Thoracic aorta (tissue), 2 donors: Measurements from ENCODE around the gene ATP11C. TPM values are rescaled to one million over a fixed set of nuclear protein-coding genes. Genes with fewer than 3 reads are reported as not detected.
"Not testable (repeated sequence)": the region's sequence is repeated elsewhere in the genome, so short reads cannot be mapped to it uniquely, and the experiment has no call there.

ENCODE experiments used
- ATAC-seq: fragments of 150-250 bp; one replicate; pipeline ENCODE4 v1.8.0; 2017; ENCODE audit warnings: low read depth; ENCODE audit not compliant: insufficient number of reproducible peaks, low FRiP score
- DNase-seq: peaks from one replicate; pipeline ENCODE4 v3.0.0-alpha.2; 2020; ENCODE audit warnings: low spot score
- H3K27ac ChIP-seq, 2 donors: fragments of 200-600 bp; sonication (generic); 1 replicate in 1 of 2; 2 replicates in 1 of 2; pipeline ENCODE4 v1.5.1; 2016; ENCODE audit warnings: mild to moderate bottlenecking in 2 of 2, moderate library complexity in 2 of 2
- H3K27me3 ChIP-seq: fragments of 200-600 bp; sonication (generic); replicated peaks from 2 replicates; pipeline ENCODE4 v1.6.0; 2016; ENCODE audit warnings: mild to moderate bottlenecking; ENCODE audit not compliant: insufficient read depth
- H3K36me3 ChIP-seq: fragments of 200-600 bp; sonication (generic); one replicate; pipeline ENCODE4 v1.5.1; 2016
- H3K4me1 ChIP-seq, 2 donors: fragments of 200-600 bp; sonication (generic); 1 replicate in 1 of 2; 2 replicates in 1 of 2; pipeline versions ENCODE4 v1.5.1 to v1.6.0; 2016; ENCODE audit warnings: low read depth in 2 of 2, mild to moderate bottlenecking in 1 of 2; ENCODE audit not compliant: control insufficient read depth in 1 of 2
- H3K4me3 ChIP-seq: fragments of 200-600 bp; sonication (generic); 2 replicates; pipeline ENCODE4 v1.5.1; 2016; ENCODE audit warnings: mild to moderate bottlenecking
- H3K9me3 ChIP-seq: fragments of 200-600 bp; sonication (generic); 2 replicates; pipeline ENCODE4 v1.5.1; 2016
- CTCF ChIP-seq: fragments of 200-600 bp; sonication (generic); IDR thresholded peaks from one replicate; pipeline ENCODE4 v1.5.1; 2019; ENCODE audit warnings: antibody characterized with exemption
- total RNA-seq, 2 donors: library from RNA; depleted of rRNA; stranded (reverse); fragments of >200 nt; gene quantifications; one replicate each; pipeline versions ENCODE4 v1.1.0 to v1.2.3, GENCODE V29; 2016

Gene ATP11C
- total RNA-seq, 2 donors from 2014 or later: 26.7 to 62.4 TPM

- no peak for TF ChIP-seq CTCF
Measured at GRCh38 chrX:139692908-139693307, 239.9 kb downstream of the ATP11C start.

GRCh38 chrX:139692506-139692849 is 240.4 kb downstream of the ATP11C start:
- no peak for TF ChIP-seq CTCF
- DNase-seq: no peak
- no peaks in the 10 kb centered on the region for H3K27me3 ChIP-seq
- no peak overlapping the region for H3K27ac ChIP-seq
- no peaks in the 10 kb centered on the region for H3K36me3 ChIP-seq
- H3K9me3 ChIP-seq: no peaks in the 10 kb centered on the region
- H3K4me3 ChIP-seq: peak overlapping the region; percentile 69
- no peaks in the 10 kb centered on the region for H3K4me1 ChIP-seq
- no peak for ATAC-seq

More at GRCh38 chrX:139692908-139693307, 239.9 kb downstream of the ATP11C start:
- Histone ChIP-seq H3K27me3 (no peaks in the 10 kb centered on the region), H3K9me3 (no peaks in the 10 kb centered on the region), H3K4me1 (no peaks in the 10 kb centered on the region), H3K36me3 (no peaks in the 10 kb centered on the region), H3K4me3 (peak overlapping the region; percentile 69), H3K27ac (no peak overlapping the region)
- DNase-seq: no peak
- no peak for ATAC-seq

DNA sequence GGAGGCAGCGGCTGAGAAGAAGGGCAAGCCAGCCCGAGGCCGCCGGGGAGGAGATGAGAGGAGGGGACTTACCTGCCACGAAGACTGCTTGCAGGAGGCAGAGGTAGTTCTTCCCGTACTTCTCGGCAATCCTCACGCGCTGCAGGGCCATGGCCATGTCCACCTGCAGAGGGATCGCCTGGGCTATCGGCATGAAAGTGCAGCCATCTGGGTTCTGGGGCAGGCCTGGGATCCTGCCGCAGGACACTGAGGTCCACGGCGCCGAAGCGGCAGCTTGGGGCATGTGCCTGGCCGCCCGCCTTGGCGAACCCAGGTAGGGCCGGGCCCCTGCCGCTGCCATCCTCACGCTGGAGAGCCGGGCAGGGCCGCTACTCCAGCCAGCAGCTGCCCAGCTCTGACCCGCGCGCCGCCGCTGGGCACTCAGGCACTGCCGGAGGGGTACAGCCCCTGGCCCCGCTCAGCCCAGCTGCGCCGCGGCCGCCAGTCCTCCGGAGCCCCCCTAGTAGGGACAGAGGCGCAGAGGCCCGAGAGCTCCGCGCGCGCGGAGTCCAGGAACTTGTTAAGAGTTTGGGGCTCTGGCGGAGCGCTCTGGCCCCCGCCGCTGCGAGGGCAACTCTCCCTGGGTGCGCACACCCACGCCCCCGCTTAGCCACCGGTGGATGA is 240.9 kb downstream of the ATP11C start:
- no peak for ATAC-seq
- Histone ChIP-seq H3K27me3 (no peaks in the 10 kb centered on the region), H3K36me3 (no peaks in the 10 kb centered on the region), H3K4me1 (no peaks in the 10 kb centered on the region), H3K4me3 (peak overlapping the region; percentile 69), H3K9me3 (no peaks in the 10 kb centered on the region), H3K27ac (no peak overlapping the region)
- no peak for DNase-seq
- TF ChIP-seq CTCF: no peak

DNA sequence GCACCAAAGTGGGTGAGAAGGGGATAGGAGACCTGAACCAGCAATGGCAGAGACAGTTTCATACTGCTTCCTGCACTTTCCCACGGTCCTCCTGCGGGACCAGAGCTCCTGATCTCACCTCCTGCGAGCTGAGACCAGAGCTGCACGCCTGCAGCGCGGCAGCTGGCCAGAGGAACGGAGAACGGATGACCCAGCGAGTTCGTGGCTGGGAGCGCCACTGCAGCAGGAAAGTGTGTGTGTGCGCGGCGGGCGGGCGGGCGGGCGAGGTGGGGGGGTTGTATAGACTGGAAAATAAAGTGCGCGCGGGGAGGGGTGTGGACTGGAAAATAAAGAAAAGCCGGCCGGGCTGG is 241.4 kb downstream of the ATP11C start:
- ATAC-seq: no peak
- H3K4me3 ChIP-seq: peak overlapping the region; percentile 69
- no peaks in the 10 kb centered on the region for H3K9me3 ChIP-seq
- no peaks in the 10 kb centered on the region for H3K27me3 ChIP-seq
- H3K4me1 ChIP-seq: no peaks in the 10 kb centered on the region
- no peak overlapping the region for H3K27ac ChIP-seq
- no peaks in the 10 kb centered on the region for H3K36me3 ChIP-seq
- TF ChIP-seq CTCF: no peak
- no peak for DNase-seq

DNA sequence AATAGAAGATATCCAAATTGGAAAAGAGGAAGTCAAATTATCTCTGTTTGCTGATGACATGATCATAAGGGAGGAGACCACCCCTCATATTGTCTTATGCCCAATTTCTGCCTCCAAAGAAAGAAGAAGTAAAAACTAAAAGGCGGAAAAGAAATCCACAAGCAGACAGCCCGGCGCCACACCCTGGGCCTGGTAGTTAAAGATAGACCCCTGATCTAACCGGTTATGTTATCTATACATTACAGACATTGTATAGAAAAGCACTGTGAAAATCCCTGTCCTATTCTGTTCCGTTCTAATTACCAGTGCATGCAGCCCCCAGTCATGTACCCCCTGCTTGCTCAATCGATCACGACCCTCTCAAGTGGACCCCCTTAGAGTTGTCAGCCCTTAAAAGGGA is 247.7 kb downstream of the ATP11C start:
- not testable (repeated sequence) for H3K4me1 ChIP-seq, H3K36me3 ChIP-seq, ATAC-seq, H3K4me3 ChIP-seq, H3K27me3 ChIP-seq, H3K27ac ChIP-seq, H3K9me3 ChIP-seq, DNase-seq

DNA sequence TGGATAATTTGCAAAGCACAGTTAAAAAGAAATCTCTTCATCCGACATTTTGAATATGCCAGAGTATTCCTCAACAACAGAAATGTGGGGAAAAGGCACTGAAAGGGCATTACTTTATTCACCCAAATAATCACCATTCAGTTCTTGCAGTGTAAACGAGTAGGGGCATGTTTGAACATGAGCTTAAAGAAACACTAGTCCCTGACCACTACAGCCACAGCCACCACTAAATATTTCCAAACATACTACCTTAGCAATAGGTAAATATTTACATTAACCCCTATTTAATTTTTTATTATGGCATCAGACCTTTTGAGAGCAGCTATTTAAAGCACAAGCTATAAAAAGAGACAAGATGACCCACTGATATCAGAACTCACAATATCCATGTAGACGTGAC is 252.5 kb downstream of the ATP11C start:
- no peak overlapping the region for H3K4me3 ChIP-seq
- H3K4me1 ChIP-seq: no peaks in the 10 kb centered on the region
- H3K36me3 ChIP-seq: no peaks in the 10 kb centered on the region
- DNase-seq (no peak), ATAC-seq (no peak)
- no peaks in the 10 kb centered on the region for H3K27me3 ChIP-seq
- H3K9me3 ChIP-seq: no peaks in the 10 kb centered on the region
- H3K27ac ChIP-seq: no peak overlapping the region
- TF ChIP-seq CTCF: no peak
